T follicular helper cell (primary cell): ENCODE results near the gene RPH3AL.
"Not testable (repeated sequence)": the region's sequence is repeated elsewhere in the genome, so short reads cannot be mapped to it uniquely, and the experiment has no call there.

Experiments used
- DNase-seq: peaks from one replicate; pipeline ENCODE4 v3.0.0-alpha.2; 2020; ENCODE audit warnings: low read depth

The RPH3AL gene

DNA sequence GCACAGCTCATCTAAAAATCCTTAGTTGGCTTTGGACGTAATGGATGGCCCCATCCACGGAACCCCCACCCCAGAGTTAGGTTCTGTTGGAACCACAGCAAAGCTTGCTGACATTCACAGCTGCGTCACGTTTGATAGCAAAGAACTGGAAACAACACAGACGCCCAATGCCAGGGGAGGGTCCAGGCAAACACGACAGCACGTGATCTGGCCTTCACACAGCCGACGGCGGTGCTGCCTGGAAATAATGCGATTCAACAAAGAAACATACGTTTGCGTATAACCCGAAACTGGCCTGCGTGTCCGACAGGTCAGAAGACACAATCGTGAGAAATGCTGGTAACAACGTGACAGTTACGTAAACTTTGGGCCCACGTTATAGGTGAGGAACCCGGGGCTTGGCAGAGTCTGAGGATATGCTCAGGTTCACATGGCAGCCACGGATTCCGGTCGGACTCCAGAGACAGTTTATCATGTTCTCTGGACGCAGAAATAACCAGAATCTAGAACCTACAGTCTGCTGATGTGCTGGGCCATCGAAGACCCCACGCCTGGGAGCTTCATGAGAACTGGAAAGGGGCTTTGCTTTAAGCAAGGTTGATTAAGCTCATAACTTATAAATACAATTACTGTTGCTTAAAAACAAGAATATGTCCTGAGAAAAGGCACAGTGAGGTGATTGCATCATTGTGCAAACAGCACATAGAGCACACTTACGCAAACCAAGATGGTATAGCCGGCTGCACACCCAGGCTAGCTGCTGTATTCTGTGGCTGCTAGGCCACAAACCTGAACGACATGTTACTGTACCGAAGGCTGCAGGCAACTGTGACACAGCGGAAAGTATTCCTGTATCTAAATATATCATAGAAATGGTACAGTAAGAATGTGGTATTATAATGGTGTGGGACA, 70.4 kb downstream of the RPH3AL start:
- no peak for DNase-seq

DNA sequence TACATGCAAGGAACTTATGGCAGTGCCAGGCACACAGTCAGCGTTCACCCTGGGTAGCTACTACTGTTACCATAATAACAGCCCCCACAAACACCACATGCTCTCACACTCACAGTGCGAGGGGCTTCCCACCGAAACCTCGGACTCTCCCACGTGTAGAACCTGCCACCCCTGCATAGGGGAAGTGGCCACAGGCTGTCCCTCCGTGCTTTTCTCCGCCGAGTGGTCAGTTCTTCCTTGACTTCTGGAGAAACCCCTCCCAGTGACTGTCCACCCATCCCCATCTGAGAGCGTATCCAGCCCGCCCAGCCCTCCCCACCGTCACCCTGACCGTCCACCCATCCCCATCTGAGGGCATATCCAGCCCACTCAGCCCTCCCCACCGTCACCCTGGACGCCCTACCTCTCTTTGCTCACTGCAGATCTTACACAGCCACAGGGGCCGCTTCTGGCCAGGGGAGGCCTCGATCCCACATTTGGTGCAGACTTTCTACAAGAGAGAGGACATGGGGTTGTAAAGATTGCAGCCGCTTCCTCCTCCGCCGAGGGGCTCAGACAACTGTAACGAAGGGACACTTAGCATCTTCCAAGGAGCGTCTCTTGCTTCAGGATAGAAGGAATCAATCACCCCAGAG, 71.1 kb downstream of the RPH3AL start:
- DNase-seq: no peak

DNA sequence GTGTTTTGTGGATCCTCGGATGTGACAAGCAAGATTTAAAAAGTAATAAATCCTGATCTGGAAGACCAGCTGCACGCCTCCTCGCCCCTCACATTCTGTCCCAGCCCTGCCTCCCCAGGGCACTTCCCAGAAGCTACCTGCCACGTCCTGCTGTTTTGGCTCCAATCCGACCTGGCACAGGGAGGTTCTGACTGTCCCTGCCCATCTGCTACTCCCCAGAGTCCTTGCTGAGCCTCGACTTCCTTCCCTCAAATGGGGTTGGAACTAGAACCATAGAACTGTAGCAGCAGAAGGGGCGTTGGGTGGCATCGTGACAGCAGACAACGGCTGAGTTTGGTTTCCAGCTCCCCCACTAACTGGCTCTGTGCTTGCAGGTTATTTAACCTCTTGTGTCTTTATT, 71.7 kb downstream of the RPH3AL start:
- DNase-seq: no peak

DNA sequence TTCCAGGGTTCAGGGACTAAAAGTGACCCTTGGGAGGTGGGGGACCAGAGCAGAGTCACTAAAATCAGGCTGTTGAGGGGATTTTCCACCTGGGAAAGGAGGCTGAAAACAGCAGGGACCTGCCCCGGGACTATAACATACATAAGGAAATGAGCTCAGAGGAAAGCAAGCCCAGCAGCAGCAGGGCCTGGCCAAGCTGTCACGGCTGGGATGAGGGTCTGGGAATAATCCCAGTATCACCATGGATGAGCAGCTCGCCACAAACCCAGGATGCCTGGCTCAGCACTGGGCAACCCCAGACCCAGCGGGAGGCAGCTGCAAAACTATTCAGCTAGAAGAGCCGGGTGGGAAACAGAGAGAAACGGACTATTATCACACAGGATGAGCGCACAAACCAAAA, 72.4 kb downstream of the RPH3AL start:
- DNase-seq: no peak

DNA sequence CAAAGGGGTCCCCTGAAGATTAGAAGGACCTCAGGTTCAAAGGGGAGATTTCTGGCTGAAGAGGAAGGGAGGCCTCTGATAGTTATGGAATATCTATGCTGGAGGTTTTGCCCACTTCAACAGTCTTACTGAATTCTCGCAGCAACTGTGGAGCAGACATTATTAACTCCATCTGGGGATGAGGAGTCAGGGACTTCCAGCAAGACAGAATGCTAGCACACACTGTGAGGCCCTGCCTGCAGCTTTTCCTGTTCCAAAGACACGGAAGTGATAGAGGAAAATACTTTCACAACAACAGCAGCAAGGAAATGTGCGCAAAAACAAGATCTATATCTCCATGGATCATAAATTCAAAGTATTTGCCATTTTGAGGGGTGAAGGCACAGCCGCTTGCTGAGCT, 72.8 kb downstream of the RPH3AL start:
- no peak for DNase-seq

DNA sequence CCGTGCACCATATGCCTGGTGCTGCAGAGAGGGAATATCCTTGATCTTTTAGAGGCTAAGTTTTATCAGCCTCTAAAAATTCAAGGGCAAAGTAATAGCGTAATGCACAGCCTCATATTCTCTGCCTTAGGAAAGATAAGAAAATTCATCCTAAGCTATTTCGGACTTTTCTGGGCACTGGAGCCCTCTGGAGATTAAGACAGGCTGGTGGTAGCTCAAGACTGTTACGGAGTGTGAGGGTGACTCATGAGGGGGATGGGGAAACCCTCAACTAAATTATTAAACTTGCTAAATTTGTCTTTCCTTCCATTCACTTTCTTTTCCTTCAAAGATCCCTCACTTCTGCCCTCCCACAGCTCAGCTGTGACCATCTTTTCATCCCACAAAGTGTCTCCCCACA, 73.3 kb downstream of the RPH3AL start:
- no peak for DNase-seq

DNA sequence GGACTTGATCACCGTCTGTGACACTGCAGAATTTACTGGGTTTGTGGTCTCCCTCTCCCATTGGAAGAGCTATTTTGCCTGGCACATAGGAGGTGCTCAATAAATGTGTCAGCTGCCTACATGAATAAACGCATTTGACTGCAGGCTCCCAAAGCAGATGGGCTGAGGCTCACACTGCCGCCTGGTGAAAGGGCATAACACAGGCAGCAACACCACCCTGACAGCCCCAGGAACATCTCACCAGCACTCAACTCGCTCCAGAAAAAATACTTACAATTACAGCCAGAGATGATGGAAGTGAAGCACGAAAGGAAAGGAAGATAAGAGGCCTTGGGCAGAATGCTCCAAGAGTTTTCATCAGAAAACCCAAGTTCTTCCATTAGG, 73.9 kb downstream of the RPH3AL start:
- DNase-seq: no peak

DNA sequence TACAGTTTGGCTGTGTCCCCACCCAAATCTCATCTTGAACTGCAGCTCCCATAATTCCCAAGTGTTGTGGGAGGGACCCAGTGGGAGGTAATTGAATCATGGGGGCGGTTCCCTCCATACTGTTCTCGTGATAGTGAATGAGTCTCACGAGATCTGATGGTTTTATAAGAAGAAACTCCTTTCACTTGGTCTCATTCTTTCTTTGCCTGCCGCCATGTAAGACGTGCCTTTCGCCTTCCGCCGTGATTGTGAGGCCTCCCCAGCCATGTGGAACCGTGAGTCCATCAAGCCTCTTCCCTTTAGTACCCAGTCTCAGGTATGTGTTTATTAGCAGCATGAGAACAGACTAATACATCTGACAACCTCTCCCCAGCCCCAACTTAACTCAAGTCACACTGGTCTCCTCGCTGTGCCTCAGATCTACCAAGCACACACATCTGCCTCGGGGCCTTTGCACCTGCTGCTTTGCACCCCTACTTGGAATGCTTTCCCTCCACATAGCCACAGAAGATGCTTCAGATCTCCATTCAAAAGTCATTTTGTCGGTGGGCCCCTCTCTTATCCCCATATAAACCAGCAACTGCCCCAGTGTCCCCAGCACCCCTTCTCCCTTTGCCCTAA, 74.4 kb downstream of the RPH3AL start:
- no peak for DNase-seq

DNA sequence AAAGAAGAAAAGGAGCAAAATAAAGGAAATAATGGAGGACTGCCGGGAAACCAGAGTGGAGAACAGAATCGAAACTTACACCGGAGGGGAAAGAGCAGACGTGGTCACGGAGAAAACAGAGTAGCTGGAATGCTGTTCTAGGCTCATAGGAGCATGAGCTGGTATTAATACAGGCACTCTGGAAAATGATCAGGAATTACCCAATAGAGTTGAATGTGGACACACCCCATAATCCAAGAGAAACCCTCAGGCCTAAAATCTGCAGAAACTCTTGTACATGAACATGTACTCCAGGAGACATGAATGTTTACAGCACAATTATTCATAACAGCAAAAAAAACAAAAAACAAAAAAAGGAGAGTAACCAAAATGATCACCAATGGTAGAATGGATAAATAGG, 77.7 kb downstream of the RPH3AL start:
- no peak for DNase-seq

DNA sequence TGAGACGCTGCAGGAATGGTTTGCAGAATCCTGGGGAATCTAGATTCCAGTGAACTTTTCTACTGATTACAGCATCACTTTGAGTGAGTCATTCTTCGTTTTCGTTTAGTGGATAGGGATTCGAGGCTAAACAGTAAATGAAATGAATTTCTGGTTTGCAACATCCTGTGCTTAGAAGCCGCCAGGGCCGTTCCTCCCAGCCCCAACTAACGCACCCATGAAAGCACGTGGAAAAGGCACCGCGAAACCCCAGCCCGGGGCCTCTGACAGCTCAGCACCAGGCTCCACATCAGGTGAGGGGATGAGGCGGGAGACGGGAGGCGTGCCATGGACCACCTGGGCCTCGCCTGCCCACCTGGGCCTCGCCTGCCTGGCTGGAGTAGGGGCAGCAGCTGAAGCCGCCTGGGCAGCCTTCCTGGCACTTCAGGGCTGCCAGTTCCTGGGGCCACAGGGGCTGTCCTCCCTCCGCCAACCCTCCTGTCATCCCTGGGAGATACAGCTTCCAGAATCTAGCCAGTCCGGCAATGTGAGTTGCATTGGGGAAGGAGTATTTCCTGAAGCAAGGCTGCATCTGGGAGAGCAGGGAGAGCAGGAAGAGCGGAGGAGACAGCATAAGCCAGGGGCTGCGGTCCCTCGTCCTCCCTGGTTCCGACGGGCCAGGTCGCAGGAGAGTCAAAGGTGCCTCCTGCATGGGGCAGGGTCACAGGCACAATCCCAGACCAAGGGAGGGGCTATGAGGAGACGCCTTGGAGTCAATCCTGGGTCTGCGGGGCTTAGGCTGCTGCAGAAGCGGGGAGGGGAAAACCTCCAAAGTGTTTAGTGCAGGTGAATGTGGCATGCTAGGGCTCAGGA, 78.4 kb downstream of the RPH3AL start:
- no peak for DNase-seq

DNA sequence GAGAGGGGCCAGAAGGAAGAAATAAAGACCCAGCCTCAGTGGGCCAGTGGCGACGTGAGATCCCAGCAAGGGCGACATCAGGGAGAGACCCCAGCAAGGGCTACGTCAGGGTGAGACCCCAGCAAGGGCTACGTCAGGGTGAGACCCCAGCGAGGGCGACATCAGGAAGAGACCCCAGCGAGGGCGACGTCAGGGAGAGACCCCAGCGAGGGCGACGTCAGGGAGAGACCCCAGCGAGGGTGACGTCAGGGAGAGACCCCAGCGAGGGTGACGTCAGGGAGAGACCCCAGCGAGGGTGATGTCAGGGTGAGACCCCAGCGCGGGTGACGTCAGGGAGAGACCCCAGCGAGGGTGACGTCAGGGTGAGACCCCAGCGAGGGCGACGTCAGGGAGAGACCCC, 79.8 kb downstream of the RPH3AL start:
- not testable (repeated sequence) for DNase-seq

DNA sequence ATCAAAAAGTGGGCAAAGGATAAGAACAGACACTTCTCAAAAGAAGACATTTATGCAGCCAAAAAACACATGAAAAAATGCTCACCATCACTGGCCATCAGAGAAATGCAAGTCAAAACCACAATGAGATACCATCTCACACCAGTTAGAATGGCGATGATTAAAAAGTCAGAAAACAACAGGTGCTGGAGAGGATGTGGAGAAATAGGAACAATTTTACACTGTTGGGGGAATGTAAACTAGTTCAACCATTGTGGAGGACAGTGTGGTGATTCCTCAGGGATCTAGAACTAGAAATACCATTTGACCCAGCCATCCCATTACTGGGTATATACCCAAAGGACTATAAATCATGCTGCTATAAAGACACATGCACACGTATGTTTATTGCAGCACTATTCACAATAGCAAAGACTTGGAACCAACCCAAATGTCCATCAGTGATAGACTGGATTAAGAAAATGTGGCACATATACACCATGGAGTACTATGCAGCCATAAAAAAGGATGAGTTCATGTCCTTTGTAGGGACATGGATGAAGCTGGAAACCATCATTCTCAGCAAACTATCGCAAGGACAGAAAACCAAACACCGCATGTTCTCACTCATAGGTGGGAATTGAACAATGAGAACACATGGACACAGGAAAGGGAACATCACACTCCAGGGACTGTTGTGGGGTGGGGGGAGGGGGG, 80.5 kb downstream of the RPH3AL start:
- not testable (repeated sequence) for DNase-seq

DNA sequence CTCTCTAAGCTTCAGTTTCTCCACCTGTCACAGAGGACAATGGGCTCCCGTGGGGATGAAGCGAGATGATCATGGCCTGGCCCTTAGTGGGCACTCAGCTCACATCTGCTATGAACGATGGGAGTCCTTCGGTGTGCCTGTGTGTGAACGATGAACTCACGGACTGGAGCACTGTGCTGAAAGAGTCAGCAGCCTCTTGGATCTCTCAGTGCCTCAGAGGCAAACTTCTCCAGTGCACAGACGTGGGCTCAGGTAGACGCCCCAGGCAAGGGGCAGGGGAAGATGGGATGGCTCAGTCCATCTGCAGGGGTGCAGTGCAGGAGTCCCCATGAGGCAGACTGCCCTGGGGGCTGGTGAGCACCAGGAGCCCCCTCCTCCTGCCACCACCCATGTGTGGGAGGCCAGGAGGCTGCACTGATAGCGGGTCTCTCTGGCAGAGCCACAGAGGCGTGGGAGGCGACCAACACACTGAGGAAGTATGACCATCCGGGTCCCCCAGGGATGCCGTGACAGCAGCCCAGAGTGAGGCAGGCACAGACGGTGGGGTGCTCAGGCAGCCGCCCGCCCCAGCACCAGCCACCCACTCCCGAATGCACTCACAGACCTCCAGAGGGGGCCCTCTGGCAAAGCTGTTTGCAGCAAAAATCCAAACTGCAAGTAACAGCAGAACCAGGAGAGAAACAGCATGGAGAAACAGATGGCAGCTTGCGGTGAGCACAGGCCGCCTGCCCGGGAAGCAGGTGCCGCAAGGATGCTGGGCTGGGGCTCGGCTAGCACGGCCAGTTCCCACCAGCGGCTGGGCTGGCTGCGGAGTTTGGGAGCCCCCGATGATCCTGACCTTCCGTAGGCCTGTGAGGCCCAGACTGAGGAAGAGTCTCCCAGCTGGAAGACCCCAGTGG, 82.7 kb downstream of the RPH3AL start:
- no peak for DNase-seq

DNA sequence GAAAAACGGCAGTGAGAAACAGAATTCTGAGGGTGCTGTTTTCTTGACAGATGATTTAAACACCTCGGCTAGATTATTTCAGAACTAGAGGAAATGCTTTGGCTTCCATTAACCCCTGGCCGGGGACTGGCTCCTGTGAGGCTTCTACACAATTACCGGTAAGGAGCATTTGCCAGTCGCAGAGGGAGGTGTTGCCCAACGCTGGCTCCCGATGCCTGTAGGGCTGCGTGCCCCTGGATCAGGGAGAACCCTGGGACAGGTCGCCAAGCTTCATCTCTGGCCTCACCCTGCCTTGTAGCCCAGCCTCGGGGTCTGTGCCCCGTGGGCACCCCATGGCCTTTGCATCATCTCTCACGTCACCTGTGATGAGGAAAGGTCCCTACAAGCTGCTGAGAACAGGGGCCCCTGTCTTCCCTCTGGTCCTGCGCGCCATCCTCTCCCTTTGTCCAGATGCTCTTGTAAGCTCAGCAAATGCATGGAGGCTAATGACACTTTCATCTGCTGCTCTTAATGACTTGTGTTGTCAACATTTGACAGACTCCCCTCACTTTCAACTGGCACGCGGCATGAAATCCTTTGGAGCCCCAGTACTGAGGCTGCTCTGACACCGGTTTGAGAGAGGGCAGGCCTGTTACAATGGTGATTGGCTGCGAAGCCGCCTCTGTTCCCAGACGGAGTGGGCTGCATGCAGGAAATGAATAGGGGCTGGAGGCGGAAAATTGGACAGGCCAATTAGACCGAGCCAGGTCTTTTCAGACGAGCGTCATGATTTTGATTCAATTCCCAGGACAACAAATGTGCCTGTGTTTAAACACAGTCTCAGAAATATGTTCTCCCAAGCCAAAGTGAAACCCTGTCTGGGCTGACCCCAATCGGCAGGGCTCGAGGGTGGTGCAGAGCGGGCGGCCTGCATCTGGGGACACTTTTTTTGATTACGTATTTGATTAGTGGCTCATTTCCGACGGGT, 85.6 kb downstream of the RPH3AL start:
- no peak for DNase-seq

DNA sequence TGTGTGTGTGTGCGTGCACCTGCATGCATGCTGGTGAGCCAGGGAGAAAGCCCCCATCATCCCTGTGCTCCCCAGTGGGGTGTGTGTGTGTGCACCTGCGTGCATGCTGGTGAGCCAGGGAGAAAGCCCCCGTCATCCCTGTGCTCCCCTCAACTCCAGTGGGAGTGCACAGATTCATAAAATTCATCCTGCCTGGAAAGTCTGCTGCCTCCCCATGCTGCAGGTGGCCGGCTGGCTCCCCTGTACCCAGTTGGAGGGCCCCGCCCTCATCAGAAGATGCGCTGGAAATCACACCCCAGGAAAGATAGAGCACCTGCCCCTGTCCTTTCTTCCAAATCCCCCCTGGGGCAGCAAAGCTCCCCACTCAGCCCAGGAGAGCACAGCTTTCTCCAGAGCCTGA, 86.4 kb downstream of the RPH3AL start:
- DNase-seq: no peak

DNA sequence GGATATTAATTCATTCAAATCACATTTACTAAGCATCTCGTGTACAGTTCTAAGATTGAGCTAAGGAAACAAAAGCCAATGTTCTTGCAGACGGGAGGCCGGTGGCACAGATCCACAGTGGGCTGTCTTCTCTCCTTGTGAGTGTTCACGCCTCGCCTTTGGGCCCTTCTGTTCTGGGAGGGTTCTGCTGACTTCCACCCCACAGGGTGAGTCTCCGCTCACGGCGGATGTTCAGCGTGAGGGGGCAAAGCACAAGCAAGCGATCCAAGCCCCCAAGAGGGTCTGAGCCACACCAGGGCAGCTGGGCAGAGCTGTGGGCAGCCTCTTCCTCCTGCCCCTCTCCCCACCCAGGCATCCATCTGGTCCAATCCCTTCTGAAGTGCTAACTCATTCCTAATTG, 86.9 kb downstream of the RPH3AL start:
- DNase-seq: no peak

DNA sequence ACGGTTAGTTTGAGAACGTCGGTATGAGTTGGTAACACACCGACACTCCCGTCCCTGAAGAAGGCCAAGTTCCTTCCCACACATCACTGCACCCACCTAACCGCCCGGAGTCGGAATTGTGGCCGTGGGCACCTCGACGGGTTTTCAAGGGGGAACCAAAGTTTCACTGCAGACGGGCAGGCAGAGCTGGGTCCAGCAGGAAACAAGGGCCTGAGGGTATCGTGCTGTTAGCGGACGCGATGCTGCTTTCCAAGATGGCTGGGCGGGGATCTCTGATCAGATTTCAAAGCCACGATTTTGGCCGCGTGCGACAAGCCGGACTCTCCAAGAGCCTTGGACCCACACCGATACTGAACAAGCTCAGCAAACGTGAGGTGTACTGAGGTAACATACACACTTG, 88.8 kb downstream of the RPH3AL start:
- no peak for DNase-seq

DNA sequence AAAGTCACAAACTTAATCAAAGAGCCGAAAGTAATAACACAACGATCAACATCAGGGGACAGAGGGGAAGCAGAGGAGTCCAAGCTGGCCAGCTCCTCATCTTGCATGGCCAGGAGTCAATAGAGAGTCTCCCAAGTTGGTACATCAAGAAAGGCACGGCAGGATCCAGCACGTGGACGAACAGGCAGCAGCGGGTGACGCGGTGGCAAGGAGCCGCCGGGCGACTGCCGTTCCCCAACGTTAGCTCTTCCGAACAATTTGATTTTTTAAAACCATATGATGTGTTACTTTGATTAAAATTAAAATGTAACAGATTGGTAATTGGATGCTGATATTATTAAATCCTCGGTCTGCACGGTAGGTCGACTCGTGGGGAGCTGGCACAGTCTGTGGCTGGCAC, 89.3 kb downstream of the RPH3AL start:
- DNase-seq: no peak

DNA sequence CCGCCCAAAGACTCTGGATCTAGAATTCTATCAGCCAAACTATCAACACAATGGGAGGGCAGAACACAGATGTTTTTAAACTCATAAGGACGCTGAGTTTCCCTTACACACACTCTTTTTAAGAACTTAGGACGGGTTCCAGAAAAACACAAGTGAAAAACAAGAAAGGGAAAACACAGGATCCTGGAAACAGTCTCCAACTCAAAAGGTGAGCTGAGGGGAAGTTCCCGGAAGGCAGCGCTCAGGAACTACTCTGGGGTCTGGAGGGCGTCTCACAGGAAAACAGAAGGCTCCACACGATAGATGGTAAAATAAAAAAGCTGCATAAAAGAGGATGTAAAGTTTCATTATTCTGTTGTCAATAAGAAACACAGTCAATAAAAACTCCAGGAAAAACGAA, 91.0 kb downstream of the RPH3AL start:
- DNase-seq: no peak
